Loucy (cell line): Measurements from ENCODE around the gene ARSG.

Source experiments
- H2AFZ ChIP-seq: fragments of 200-600 bp; sonication (generic); 2 replicates; pipeline ENCODE4 v1.6.0; 2016; ENCODE audit warnings: antibody characterized with exemption, mild to moderate bottlenecking, low read length, moderate library complexity
- H3F3A ChIP-seq: fragments of 200-600 bp; 2 replicates; pipeline ENCODE4 v1.6.0; 2016; ENCODE audit warnings: antibody characterized with exemption, low read depth, mild to moderate bottlenecking
- H3K27me3 ChIP-seq: fragments of 200-600 bp; sonication (generic); 2 replicates; pipeline ENCODE4 v1.6.1; 2014; ENCODE audit warnings: low read length, mild to moderate bottlenecking; ENCODE audit not compliant: insufficient read depth, poor library complexity, severe bottlenecking
- H3K36me3 ChIP-seq: fragments of 200-600 bp; sonication (generic); 2 replicates; pipeline ENCODE4 v1.6.1; 2016; ENCODE audit warnings: low read length; ENCODE audit not compliant: insufficient read depth
- H3K4me1 ChIP-seq: fragments of 200-600 bp; sonication (generic); 2 replicates; pipeline ENCODE4 v1.5.1; 2014; ENCODE audit warnings: low read length, mild to moderate bottlenecking; ENCODE audit not compliant: insufficient read depth, poor library complexity, severe bottlenecking
- H3K4me2 ChIP-seq: fragments of 200-600 bp; sonication (generic); 2 replicates; pipeline ENCODE4 v1.6.0; 2014; ENCODE audit warnings: antibody characterized with exemption, low read length, low read depth, mild to moderate bottlenecking; ENCODE audit not compliant: poor library complexity, severe bottlenecking
- H3K4me3 ChIP-seq: fragments of 200-600 bp; sonication (generic); 2 replicates; pipeline ENCODE4 v1.5.1; 2014; ENCODE audit warnings: low read length, mild to moderate bottlenecking, mixed read lengths; ENCODE audit not compliant: poor library complexity, severe bottlenecking
- H3K79me2 ChIP-seq: fragments of 200-600 bp; sonication (generic); 2 replicates; pipeline ENCODE4 v1.6.1; 2014; ENCODE audit warnings: low read length; ENCODE audit not compliant: insufficient read depth
- H3K9ac ChIP-seq: fragments of 200-600 bp; sonication (generic); 2 replicates; pipeline ENCODE4 v1.6.0; 2014; ENCODE audit warnings: mild to moderate bottlenecking, low read depth, low read length, moderate library complexity; ENCODE audit not compliant: poor library complexity, severe bottlenecking
- H3K9me2 ChIP-seq: fragments of 200-600 bp; sonication (generic); replicated peaks from 2 replicates; pipeline ENCODE4 v1.6.1; 2016; ENCODE audit warnings: low read depth, low read length, mixed read lengths
- H3K9me3 ChIP-seq: fragments of 200-600 bp; sonication (generic); 2 replicates; pipeline ENCODE4 v1.6.1; 2014; ENCODE audit warnings: mild to moderate bottlenecking, antibody characterized with exemption, low read length, low read depth; ENCODE audit not compliant: insufficient read depth
- H4K20me1 ChIP-seq: fragments of 200-600 bp; sonication (generic); 2 replicates; pipeline ENCODE4 v1.6.0; 2014; ENCODE audit warnings: antibody characterized with exemption, low read length, mild to moderate bottlenecking; ENCODE audit not compliant: insufficient read depth, poor library complexity, severe bottlenecking
- EZH2phosphoT487 ChIP-seq: fragments of 200-600 bp; IDR thresholded peaks from 2 replicates; pipeline ENCODE4 v1.6.1; 2018; ENCODE audit warnings: antibody characterized with exemption, mild to moderate bottlenecking, moderate library complexity, borderline replicate concordance
- TF ChIP-seq, protein P1 (sequence below): fragments of 200-600 bp; sonication (generic); conservative IDR thresholded peaks from 2 replicates; pipeline ENCODE4 v1.5.1; 2014; ENCODE audit warnings: mild to moderate bottlenecking, antibody characterized with exemption, low read length

Gene ARSG

GRCh38 chr17:68396226-68397107 lies 105.2 kb downstream of the ARSG start:
- Histone ChIP-seq H2AFZ (no peak overlapping the region), H3K9me3 (no peaks in the 10 kb centered on the region), H3K4me1 (peaks cover 11% of the 10 kb centered on the region), H3K9me2 (no peaks in the 10 kb centered on the region), H3K27me3 (no peaks in the 10 kb centered on the region), H3F3A (no peaks in the 10 kb centered on the region), H3K79me2 (no peaks in the 10 kb centered on the region), H3K9ac (no peak overlapping the region), H3K4me3 (no peak overlapping the region), H4K20me1 (no peaks in the 10 kb centered on the region), H3K36me3 (no peaks in the 10 kb centered on the region), H3K4me2 (no peak overlapping the region)
- no peak for TF ChIP-seq EZH2phosphoT487
- TF ChIP-seq, protein P1, sequence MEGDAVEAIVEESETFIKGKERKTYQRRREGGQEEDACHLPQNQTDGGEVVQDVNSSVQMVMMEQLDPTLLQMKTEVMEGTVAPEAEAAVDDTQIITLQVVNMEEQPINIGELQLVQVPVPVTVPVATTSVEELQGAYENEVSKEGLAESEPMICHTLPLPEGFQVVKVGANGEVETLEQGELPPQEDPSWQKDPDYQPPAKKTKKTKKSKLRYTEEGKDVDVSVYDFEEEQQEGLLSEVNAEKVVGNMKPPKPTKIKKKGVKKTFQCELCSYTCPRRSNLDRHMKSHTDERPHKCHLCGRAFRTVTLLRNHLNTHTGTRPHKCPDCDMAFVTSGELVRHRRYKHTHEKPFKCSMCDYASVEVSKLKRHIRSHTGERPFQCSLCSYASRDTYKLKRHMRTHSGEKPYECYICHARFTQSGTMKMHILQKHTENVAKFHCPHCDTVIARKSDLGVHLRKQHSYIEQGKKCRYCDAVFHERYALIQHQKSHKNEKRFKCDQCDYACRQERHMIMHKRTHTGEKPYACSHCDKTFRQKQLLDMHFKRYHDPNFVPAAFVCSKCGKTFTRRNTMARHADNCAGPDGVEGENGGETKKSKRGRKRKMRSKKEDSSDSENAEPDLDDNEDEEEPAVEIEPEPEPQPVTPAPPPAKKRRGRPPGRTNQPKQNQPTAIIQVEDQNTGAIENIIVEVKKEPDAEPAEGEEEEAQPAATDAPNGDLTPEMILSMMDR, result no peak

GRCh38 chr17:68397108-68397536 lies 105.8 kb downstream of the ARSG start:
- no peaks in the 10 kb centered on the region for H4K20me1 ChIP-seq
- no peak overlapping the region for H2AFZ ChIP-seq
- H3F3A ChIP-seq, result no peaks in the 10 kb centered on the region
- no peak overlapping the region for H3K4me2 ChIP-seq
- TF ChIP-seq EZH2phosphoT487, result no peak
- TF ChIP-seq, protein P1, result no peak
- H3K27me3 ChIP-seq, result no peaks in the 10 kb centered on the region
- no peak overlapping the region for H3K9ac ChIP-seq
- H3K9me3 ChIP-seq, result no peaks in the 10 kb centered on the region
- no peaks in the 10 kb centered on the region for H3K36me3 ChIP-seq
- H3K4me1 ChIP-seq, result peaks cover 11% of the 10 kb centered on the region
- H3K79me2 ChIP-seq, result no peaks in the 10 kb centered on the region
- no peak overlapping the region for H3K4me3 ChIP-seq
- no peaks in the 10 kb centered on the region for H3K9me2 ChIP-seq

DNA sequence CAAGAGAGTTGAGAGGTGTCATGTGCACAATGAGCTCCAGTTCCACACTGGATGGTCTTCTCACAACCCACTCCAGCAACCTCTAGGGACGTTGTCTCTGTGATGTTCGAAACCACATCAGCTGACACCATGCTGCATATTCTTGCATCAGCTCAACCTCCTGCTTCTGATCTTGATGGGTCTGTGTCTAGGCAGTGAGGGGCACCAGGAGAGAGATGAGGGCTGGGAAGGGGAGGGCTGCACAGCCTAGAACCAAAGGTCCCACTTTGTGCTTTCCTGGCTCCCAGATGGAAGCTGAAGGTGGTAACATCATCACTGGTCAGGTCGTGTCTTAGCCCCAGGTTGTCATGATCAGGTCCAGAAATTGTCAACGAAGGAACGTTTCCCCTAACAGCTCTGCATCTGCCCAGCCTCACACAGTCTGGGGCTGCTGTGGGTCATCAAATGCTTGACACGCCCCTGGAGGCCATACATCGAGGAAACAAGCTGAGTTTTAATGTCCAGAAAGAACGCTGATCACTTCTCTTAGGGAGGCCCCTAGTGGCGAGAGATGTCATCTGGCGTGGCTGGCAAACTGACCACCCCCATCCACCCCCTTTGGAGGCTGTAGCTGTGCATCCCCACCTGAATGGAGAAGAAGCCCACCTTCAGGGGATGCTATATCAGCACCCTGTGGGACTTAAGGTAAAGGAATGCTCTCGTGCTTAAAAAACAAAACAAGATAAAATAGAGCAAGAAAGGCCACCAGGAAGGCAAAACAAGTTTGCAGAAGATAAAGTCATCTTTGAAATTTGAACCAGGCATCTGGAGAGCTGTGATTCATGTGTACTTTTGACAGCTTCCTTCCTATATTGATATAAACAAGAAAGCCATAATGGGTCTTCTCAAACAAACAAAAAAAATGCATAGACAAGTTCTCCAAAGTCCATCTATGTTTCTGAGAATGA lies 107.7 kb downstream of the ARSG start:
- H3K9me2 ChIP-seq, result no peaks in the 10 kb centered on the region
- TF ChIP-seq, protein P1, result peak; percentile 97
- no peak for TF ChIP-seq EZH2phosphoT487
- H3K4me1 ChIP-seq, result peaks cover 11% of the 10 kb centered on the region
- peak overlapping the region; percentile 17 for H3K9ac ChIP-seq
- no peaks in the 10 kb centered on the region for H4K20me1 ChIP-seq
- H3K4me3 ChIP-seq, result peak overlapping the region; percentile 8
- peak overlapping the region; percentile 47 for H2AFZ ChIP-seq
- no peaks in the 10 kb centered on the region for H3K79me2 ChIP-seq
- H3F3A ChIP-seq, result no peaks in the 10 kb centered on the region
- no peaks in the 10 kb centered on the region for H3K27me3 ChIP-seq
- H3K4me2 ChIP-seq, result peak overlapping the region; percentile 52
- H3K9me3 ChIP-seq, result no peaks in the 10 kb centered on the region
- no peaks in the 10 kb centered on the region for H3K36me3 ChIP-seq
